Ovary (tissue), 9 donors: ENCODE data around the gene KCNQ5. TPM values are rescaled to one million over a fixed set of nuclear protein-coding genes. Genes with fewer than 3 reads are reported as not detected.

Experiments used
- DNase-seq, 5 donors: peaks; one replicate each; pipeline ENCODE4 v3.0.0-alpha.2; 2019 to 2020
- H3K27ac ChIP-seq, 2 donors: fragments of 200-600 bp; one replicate each; pipeline versions ENCODE4 v1.5.1 to v1.8.0; 2019 to 2022
- H3K27me3 ChIP-seq: fragments of 200-600 bp; one replicate; pipeline ENCODE4 v1.8.0; 2022
- H3K36me3 ChIP-seq: fragments of 200-600 bp; sonication (generic); one replicate; pipeline ENCODE4 v1.5.1; 2019
- H3K4me1 ChIP-seq: one replicate; pipeline ENCODE4 v1.8.1; 2013; ENCODE audit warnings: mild to moderate bottlenecking, moderate library complexity; ENCODE audit not compliant: insufficient read depth
- H3K4me3 ChIP-seq: fragments of 200-600 bp; sonication (generic); one replicate; pipeline ENCODE4 v1.5.1; 2017
- H3K9me3 ChIP-seq, 2 donors: fragments of 200-600 bp in 1 of 2; sonication (generic) in 1 of 2; one replicate each; pipeline versions ENCODE4 v1.5.1 to v1.8.1; 2013 to 2019; ENCODE audit warnings: mild to moderate bottlenecking in 1 of 2, moderate library complexity in 1 of 2
- EP300 ChIP-seq: sonication (generic); formaldehyde crosslinking; IDR thresholded peaks from one replicate; pipeline ENCODE4 v1.6.1; 2017; ENCODE audit warnings: antibody characterized with exemption
- POLR2A ChIP-seq: fragments of 450-650 bp; IDR thresholded peaks from one replicate; pipeline ENCODE4 v1.6.1; 2017; ENCODE audit warnings: antibody characterized with exemption, mild to moderate bottlenecking, moderate library complexity
- WGBS, 3 donors: extraction: QIAGEN DNeasy Blood & Tissue Kit in 1 of 3; methylation state at CpG; one replicate each; pipeline versions ENCODE4 v1.1.5 to v1.1.7; 2013 to 2017; 5-methylcytosine and 5-hydroxymethylcytosine counted together
- intact Hi-C, 4 donors: fragments of 100-400 bp; cut with DNase I; formaldehyde crosslinking; loops; one replicate each; pipeline versions ENCODE4 v1.11.0 to v1.15.1; 2022 to 2023
- polyA plus RNA-seq, 2 donors: library from polyadenylated mRNA; stranded (reverse); fragments of 200-250 nt in 1 of 2; fragments of 350-450 nt in 1 of 2; fragmentation: Illumina TruSeq in 1 of 2; extraction: RNeasy Lipid Tissue Mini Kit (QIAGEN cat#74804) in 1 of 2; gene quantifications; one replicate each; pipeline ENCODE4 v1.2.3, GENCODE V29; 2013 to 2014
- total RNA-seq, 7 donors: library from RNA; depleted of rRNA in 2 of 7; stranded (reverse); fragments of >200 nt in 2 of 7; fragmentation: NEBNext Ultra II Directional in 3 of 7; extraction: Animal tissue kit (Norgen Biotek cat#: 25700) in 3 of 7; gene quantifications; one replicate each; pipeline versions ENCODE4 v1.1.0 to v1.2.4, GENCODE V29; 2016 to 2023
- TF ChIP-seq, protein P1 (sequence below), 3 donors: fragments of 450-650 bp in 2 of 3; fragments of 200-600 bp in 1 of 3; IDR thresholded peaks; one replicate each; pipeline versions ENCODE4 v1.5.1 to v1.8.0; 2016 to 2022; ENCODE audit warnings: antibody characterized with exemption in 3 of 3, mild to moderate bottlenecking in 1 of 3
- donor health status: DM: no; HTN: no; CAD: no; lungs with moderate emphysema.
- donor health status: DM: no; HTN: no; CAD: no.
- donor health status: Bipolar disorder and iron deficiency.
- donor health status: DM: yes; HTN: yes; CAD: no.
- donor health status: DM: no; HTN: no; CAD: no.
- donor health status: DM: yes; HTN: yes; CAD: no.

Gene KCNQ5
- total and polyA plus RNA-seq, 9 donors, result 0.02 to 0.80 (median 0.15) TPM; not detected in 2

DNA sequence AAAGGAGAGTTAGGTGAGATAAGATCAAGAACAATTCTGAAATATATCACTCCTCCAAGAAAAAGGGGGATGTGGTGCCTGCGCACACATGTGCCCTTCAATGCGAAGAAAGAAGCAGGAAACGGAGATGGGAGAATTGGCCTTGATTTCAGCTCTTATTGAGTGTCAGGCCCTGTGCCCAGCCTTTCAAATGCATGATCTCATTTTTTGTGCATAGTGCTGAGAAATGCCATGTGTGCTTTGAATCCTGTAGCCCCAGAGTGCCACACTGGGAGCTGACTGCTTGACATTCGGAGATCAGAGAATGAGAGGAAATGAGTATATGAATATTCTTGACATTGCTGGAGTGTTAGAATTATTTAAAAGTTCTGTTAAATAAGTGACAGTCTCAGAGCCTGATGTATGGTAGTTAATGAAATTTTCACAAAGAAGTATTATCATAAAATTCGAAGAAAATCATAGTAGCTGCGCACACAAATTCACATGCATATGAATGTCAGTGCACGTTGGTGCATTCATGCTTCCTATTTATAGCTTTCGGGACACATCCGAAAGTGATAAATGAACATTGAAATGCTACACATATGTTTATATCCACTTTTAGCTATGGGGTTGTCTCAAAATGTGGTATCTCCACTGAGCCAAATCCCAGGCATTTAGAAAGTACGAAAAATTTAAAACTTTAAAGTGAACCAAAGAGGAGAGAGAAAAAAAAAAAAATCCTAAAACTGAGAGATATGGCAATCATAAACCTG is 172.0 kb downstream of the KCNQ5 start:
- Histone ChIP-seq H3K4me1 (no peaks in the 10 kb centered on the region), H3K4me3 (no peak overlapping the region), H3K27ac (no peak overlapping the region), H3K9me3 (no peaks in the 10 kb centered on the region), H3K36me3 (no peaks in the 10 kb centered on the region), H3K27me3 (no peaks in the 10 kb centered on the region)
- WGBS, 3 donors, result 80 to 84% (median 81%) methylated on average over 10 of the region's 10 CpGs
- TF ChIP-seq POLR2A (no peak), EP300 (no peak)
- TF ChIP-seq, protein P1, sequence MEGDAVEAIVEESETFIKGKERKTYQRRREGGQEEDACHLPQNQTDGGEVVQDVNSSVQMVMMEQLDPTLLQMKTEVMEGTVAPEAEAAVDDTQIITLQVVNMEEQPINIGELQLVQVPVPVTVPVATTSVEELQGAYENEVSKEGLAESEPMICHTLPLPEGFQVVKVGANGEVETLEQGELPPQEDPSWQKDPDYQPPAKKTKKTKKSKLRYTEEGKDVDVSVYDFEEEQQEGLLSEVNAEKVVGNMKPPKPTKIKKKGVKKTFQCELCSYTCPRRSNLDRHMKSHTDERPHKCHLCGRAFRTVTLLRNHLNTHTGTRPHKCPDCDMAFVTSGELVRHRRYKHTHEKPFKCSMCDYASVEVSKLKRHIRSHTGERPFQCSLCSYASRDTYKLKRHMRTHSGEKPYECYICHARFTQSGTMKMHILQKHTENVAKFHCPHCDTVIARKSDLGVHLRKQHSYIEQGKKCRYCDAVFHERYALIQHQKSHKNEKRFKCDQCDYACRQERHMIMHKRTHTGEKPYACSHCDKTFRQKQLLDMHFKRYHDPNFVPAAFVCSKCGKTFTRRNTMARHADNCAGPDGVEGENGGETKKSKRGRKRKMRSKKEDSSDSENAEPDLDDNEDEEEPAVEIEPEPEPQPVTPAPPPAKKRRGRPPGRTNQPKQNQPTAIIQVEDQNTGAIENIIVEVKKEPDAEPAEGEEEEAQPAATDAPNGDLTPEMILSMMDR (IDR thresholded peaks at IDR 0.05), result no peak
- no peak for DNase-seq
- intact Hi-C loops, result no loop called here

DNA sequence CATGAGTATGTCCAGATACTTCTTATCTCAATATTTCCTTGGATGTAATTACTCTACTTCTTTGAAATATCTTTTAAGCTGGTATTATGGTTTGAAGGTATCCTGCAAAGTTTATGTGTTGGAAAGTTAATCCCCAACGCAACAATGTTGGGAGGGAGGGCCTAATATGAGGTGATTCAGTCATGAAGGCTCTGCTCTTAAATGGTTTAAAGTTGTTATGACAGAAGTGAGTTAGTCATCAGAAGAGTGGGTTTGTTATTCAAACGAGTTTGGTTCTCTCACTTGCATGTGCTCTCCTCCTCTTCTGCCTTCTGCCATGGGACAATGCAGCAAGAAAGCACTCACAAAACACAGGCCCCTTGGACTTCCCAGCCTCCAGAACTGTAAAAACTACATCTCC is 176.3 kb downstream of the KCNQ5 start:
- TF ChIP-seq POLR2A (no peak), EP300 (no peak)
- TF ChIP-seq, protein P1 (IDR thresholded peaks at IDR 0.05), result no peak
- Histone ChIP-seq H3K9me3 (no peaks in the 10 kb centered on the region), H3K4me3 (no peak overlapping the region), H3K27me3 (no peaks in the 10 kb centered on the region), H3K4me1 (no peaks in the 10 kb centered on the region), H3K36me3 (no peaks in the 10 kb centered on the region), H3K27ac (no peak overlapping the region)
- 41 to 65% (median 56%) methylated on average over 2 of the region's 2 CpGs for WGBS, 3 donors
- intact Hi-C loops, result no loop called here
- DNase-seq, result no peak

DNA sequence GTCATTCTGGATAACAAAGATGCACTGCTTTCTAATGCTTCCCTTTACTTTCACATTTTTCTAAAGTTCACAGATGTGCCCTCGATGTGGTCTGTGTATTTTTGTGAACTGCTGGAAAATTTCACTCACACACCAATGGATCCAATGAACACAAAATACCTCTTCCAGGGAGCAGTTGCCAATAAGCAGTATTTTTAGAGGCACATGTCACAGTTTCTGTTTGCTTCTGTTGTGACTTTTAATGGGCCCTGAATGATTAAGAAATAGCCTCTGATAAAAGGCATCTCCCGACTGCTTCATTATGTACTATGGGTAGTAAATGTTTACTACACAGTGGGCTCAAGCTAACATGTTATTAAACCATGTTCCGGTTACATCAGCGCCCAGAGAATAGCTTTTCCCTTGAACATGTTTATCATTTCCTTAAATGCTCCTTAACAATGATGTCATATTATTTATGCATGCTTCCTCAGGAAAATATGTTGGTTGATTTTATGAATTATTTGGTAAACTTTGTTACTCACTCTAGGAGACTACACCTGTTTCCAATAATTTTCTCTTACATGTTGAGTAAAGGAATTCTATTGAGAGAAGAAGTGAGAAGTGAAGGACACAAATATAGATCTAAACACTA is 188.0 kb downstream of the KCNQ5 start:
- Histone ChIP-seq H3K27ac (no peak overlapping the region), H3K4me1 (no peaks in the 10 kb centered on the region), H3K27me3 (no peaks in the 10 kb centered on the region), H3K9me3 (no peaks in the 10 kb centered on the region), H3K4me3 (no peak overlapping the region), H3K36me3 (no peaks in the 10 kb centered on the region)
- DNase-seq, result no peak
- TF ChIP-seq POLR2A (no peak), EP300 (no peak)
- TF ChIP-seq, protein P1 (IDR thresholded peaks at IDR 0.05), result no peak
- 61 to 72% (median 65%) methylated on average over 4 of the region's 4 CpGs for WGBS, 3 donors
- intact Hi-C loops, result no loop called here

DNA sequence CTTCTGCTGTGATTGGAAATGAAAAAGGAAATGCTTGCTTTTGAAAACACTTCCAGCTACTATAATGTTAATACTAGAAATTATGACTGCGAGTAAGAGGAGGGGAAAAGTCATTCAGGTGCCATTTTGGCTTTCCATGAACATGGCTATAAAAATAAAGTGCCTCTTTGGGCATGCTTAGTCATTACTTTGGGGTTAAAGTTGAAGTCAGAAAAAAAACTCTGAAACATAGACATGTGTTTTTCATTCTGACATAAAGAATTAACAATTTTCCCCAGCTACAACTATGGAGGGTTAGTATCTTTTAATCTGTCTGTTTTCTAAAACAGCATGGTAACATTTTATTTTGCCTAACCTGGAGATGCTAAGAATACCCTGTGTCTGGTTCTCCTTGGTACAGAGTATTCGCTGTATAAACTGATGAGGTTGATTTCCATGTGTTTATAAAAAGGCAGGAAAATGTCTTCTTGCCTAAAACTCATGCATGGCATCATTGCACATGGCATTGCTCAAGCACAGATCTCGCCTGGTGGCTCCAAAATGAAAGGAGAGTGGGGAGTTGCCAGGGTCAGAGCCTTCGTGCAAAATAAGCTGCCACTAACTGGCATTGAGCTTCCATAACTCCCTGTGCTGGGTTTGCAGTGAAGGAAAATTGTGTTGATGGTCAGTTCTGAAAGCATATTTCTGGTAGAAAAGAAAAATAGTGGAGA is 188.9 kb downstream of the KCNQ5 start:
- H3K9me3 ChIP-seq, result no peaks in the 10 kb centered on the region
- H3K4me3 ChIP-seq, result no peak overlapping the region
- WGBS, 3 donors, result 71 to 84% (median 83%) methylated on average over 4 of the region's 4 CpGs
- H3K4me1 ChIP-seq, result no peaks in the 10 kb centered on the region
- no peak overlapping the region for H3K27ac ChIP-seq
- no peaks in the 10 kb centered on the region for H3K36me3 ChIP-seq
- intact Hi-C loops, result no loop called here
- H3K27me3 ChIP-seq, result no peaks in the 10 kb centered on the region
- TF ChIP-seq, protein P1 (IDR thresholded peaks at IDR 0.05), result no peak
- TF ChIP-seq POLR2A (no peak), EP300 (no peak)
- DNase-seq, result no peak
